Heart right ventricle (tissue), 16 donors: ENCODE measurements around the gene SERPINB7. TPM values are rescaled to one million over a fixed set of nuclear protein-coding genes. Genes with fewer than 3 reads are reported as not detected.

Experiments used
- ATAC-seq, 8 donors: fragments of 200-7000 bp; cut with Tn5 transposase; one replicate each; pipeline ENCODE4 v1.9.1; 2020; ENCODE audit warnings: mild to moderate bottlenecking in 8 of 8, moderate library complexity in 8 of 8, moderate number of reproducible peaks in 1 of 8
- DNase-seq, 2 donors: peaks; one replicate each; pipeline ENCODE4 v3.0.0-alpha.2; 2020
- H3K27ac ChIP-seq, 10 donors: fragments of 200-600 bp; sonication (generic) in 2 of 10; one replicate each; pipeline versions ENCODE4 v1.5.0 to v1.8.0; 2020 to 2022; ENCODE audit warnings: mild to moderate bottlenecking in 3 of 10
- H3K27me3 ChIP-seq, 7 donors: fragments of 200-600 bp; one replicate each; pipeline ENCODE4 v1.8.0; 2021 to 2022; ENCODE audit warnings: mild to moderate bottlenecking in 2 of 7
- H3K36me3 ChIP-seq, 9 donors: fragments of 200-600 bp; sonication (generic) in 1 of 9; one replicate each; pipeline versions ENCODE4 v1.5.0 to v1.8.0; 2020 to 2022; ENCODE audit warnings: mild to moderate bottlenecking in 2 of 9
- H3K4me1 ChIP-seq, 9 donors: fragments of 200-600 bp; sonication (generic) in 1 of 9; one replicate each; pipeline versions ENCODE4 v1.5.0 to v1.8.0; 2020 to 2022; ENCODE audit warnings: mild to moderate bottlenecking in 4 of 9
- H3K4me3 ChIP-seq, 10 donors: fragments of 200-600 bp; sonication (generic) in 2 of 10; one replicate each; pipeline versions ENCODE4 v1.5.0 to v1.8.0; 2020 to 2022; ENCODE audit warnings: mild to moderate bottlenecking in 7 of 10, moderate library complexity in 2 of 10
- H3K9me3 ChIP-seq, 11 donors: fragments of 200-600 bp in 10 of 11; sonication (generic) in 2 of 11; one replicate each; pipeline versions ENCODE4 v1.5.0 to v1.8.0; 2013 to 2022; ENCODE audit warnings: mild to moderate bottlenecking in 2 of 11, control low read depth in 1 of 11, moderate library complexity in 1 of 11
- CTCF ChIP-seq, 9 donors: fragments of 200-600 bp; sonication (generic) in 2 of 9; IDR thresholded peaks; one replicate each; pipeline versions ENCODE4 v1.5.0 to v1.8.0; 2021 to 2022; ENCODE audit warnings: antibody characterized with exemption in 9 of 9, mild to moderate bottlenecking in 5 of 9, moderate library complexity in 1 of 9
- WGBS, 2 donors: extraction: QIAGEN DNeasy Blood & Tissue Kit; methylation state at CpG; one replicate each; pipeline ENCODE4 v1.1.7; 2013; ENCODE audit warnings: inconsistent platforms in 1 of 2; 5-methylcytosine and 5-hydroxymethylcytosine counted together
- intact Hi-C, 10 donors: fragments of 100-400 bp; cut with DNase I; formaldehyde crosslinking; loops; one replicate each; pipeline versions ENCODE4 v1.11.1 to v1.14.2; 2022
- polyA plus RNA-seq, 2 donors: library from polyadenylated mRNA; stranded (reverse); fragments of 200-250 nt; gene quantifications; one replicate each; pipeline ENCODE4 v1.2.3, GENCODE V29; 2013
- total RNA-seq, 10 donors: library from RNA; stranded (reverse); fragmentation: NEBNext Ultra II Directional in 3 of 10; extraction: Animal tissue kit (Norgen Biotek cat#: 25700) in 3 of 10; gene quantifications; one replicate each; pipeline versions ENCODE4 v1.2.1 to v1.2.4, GENCODE V29; 2021 to 2023
- donor health status: Arrhythmogenic right ventricular cardiomyopathy.
- donor health status: ischemic (EF 13 %, LVEDD 7.1; RV severe dilation, severe dysfunction).
- donor health status: healthy with polysubstance abuse.
- donor health status: DM: no; HTN: yes; CAD: no.
- donor health status: DM: no; HTN: no; CAD: no.
- donor health status: ischemic (EF 25% LVEDD 6.9; RV normal size, moderate dysfunction).
- donor health status: ischemic (EF 25% LVEDD 5.7; RV mildly dilated, moderate dysfunction).
- donor health status: healthy.
- donor health status: DM: yes; HTN: yes; CAD: no.
- donor health status: Ischemic cardiomyopathy.
- donor health status: ischemic (EF 35%, LVEDD 5.7; RV mildly dilated, moderate dysfunction).
- donor health status: nonischemic (EF 11% LVEDD 7.7; RV severe dilation, severe dysfunction).
- donor health status: DM: yes; HTN: yes; CAD: no.
- donor health status: PGD.
- donor health status: ischemic (EF 29% LVEDD 5.4; RV normal size, mild dysfunction).
- donor health status: nonischemic (EF 23%, LVEDD 6.1; RV moderate dilation, normal function).

SERPINB7 gene
- total and polyA plus RNA-seq, 12 donors = not detected

GRCh38 chr18:63788447-63789096 is 13.4 kb downstream of the SERPINB7 start:
- no peaks in the 10 kb centered on the region for H3K9me3 ChIP-seq
- no peak overlapping the region for H3K4me3 ChIP-seq
- WGBS, 2 donors = 76 to 89% methylated on average over 3 of the region's 3 CpGs
- TF ChIP-seq CTCF (IDR thresholded peaks at IDR 0.05) = no peak
- no peak for ATAC-seq
- intact Hi-C loops = no loop called here
- no peak for DNase-seq
- peaks cover 0 to 3% (median 0%) of the 10 kb centered on the region in 9 donors for H3K4me1 ChIP-seq
- H3K27me3 ChIP-seq = no peaks in the 10 kb centered on the region
- H3K27ac ChIP-seq = no peak overlapping the region
- H3K36me3 ChIP-seq = no peaks in the 10 kb centered on the region

- intact Hi-C loops = no loop called here
- ATAC-seq = no peak
- no peak for DNase-seq
- 94% methylated on average over 2 of the region's 2 CpGs for WGBS, 2 donors
- no peak for TF ChIP-seq CTCF (IDR thresholded peaks at IDR 0.05)
- H3K4me1 ChIP-seq = peaks cover 0 to 3% (median 0%) of the 10 kb centered on the region in 9 donors
- no peak overlapping the region for H3K4me3 ChIP-seq
- H3K27ac ChIP-seq = no peak overlapping the region
- H3K36me3 ChIP-seq = no peaks in the 10 kb centered on the region
- no peaks in the 10 kb centered on the region for H3K27me3 ChIP-seq
- H3K9me3 ChIP-seq = no peaks in the 10 kb centered on the region
Measured at GRCh38 chr18:63789327-63789726, 14.1 kb downstream of the SERPINB7 start.

GRCh38 chr18:63795606-63796005 is 20.4 kb downstream of the SERPINB7 start:
- Histone ChIP-seq H3K36me3 (no peaks in the 10 kb centered on the region), H3K4me3 (no peak overlapping the region), H3K4me1 (no peaks in the 10 kb centered on the region), H3K9me3 (no peaks in the 10 kb centered on the region), H3K27me3 (no peaks in the 10 kb centered on the region), H3K27ac (no peak overlapping the region)
- WGBS, 2 donors = 78 to 88% methylated on average over 4 of the region's 4 CpGs
- intact Hi-C loops = no loop called here
- no peak for DNase-seq
- ATAC-seq = no peak
- no peak for TF ChIP-seq CTCF (IDR thresholded peaks at IDR 0.05)

GRCh38 chr18:63799189-63799588 is 24.0 kb downstream of the SERPINB7 start:
- no peak for TF ChIP-seq CTCF (IDR thresholded peaks at IDR 0.05)
- no peaks in the 10 kb centered on the region for H3K27me3 ChIP-seq
- no peak overlapping the region for H3K4me3 ChIP-seq

More at GRCh38 chr18:63799189-63799588, 24.0 kb downstream of the SERPINB7 start:
- DNase-seq (no peak), ATAC-seq (no peak)
- Histone ChIP-seq H3K4me1 (no peaks in the 10 kb centered on the region), H3K9me3 (no peaks in the 10 kb centered on the region), H3K27ac (no peak overlapping the region), H3K36me3 (no peaks in the 10 kb centered on the region)
- intact Hi-C loops = no loop called here
